MM.1S (cell line): ENCODE data around the gene PCNP.

Experiments used
- DNase-seq: peaks from one replicate; pipeline ENCODE4 v3.0.0-alpha.2; 2015
- H2AFZ ChIP-seq: fragments of 300-600 bp; sonication (generic); 2 replicates; pipeline ENCODE4 v1.6.0; 2016; ENCODE audit warnings: antibody characterized with exemption, low read length
- H3F3A ChIP-seq: fragments of 300-600 bp; sonication (generic); 2 replicates; pipeline ENCODE4 v1.6.1; 2016; ENCODE audit warnings: mild to moderate bottlenecking, antibody characterized with exemption, low read length, moderate library complexity, mixed read lengths; ENCODE audit not compliant: insufficient read depth
- H3K27ac ChIP-seq: fragments of 300-600 bp; sonication (generic); 2 replicates; pipeline ENCODE4 v1.5.1; 2016; ENCODE audit warnings: mild to moderate bottlenecking, low read length
- H3K27me3 ChIP-seq: fragments of 300-600 bp; sonication (generic); replicated peaks from 2 replicates; pipeline ENCODE4 v1.6.0; 2016; ENCODE audit warnings: low read length; ENCODE audit not compliant: insufficient read depth
- H3K36me3 ChIP-seq: fragments of 300-600 bp; sonication (generic); replicated peaks from 2 replicates; pipeline ENCODE4 v1.6.1; 2016; ENCODE audit warnings: mild to moderate bottlenecking, low read length, mixed read lengths; ENCODE audit not compliant: insufficient read depth
- H3K4me1 ChIP-seq: fragments of 300-600 bp; sonication (generic); 2 replicates; pipeline ENCODE4 v1.6.1; 2016; ENCODE audit warnings: low read length, mixed read lengths
- H3K4me2 ChIP-seq: fragments of 300-600 bp; sonication (generic); 2 replicates; pipeline ENCODE4 v1.6.0; 2016; ENCODE audit warnings: low read depth, low read length
- H3K4me3 ChIP-seq: fragments of 300-600 bp; sonication (generic); 2 replicates; pipeline ENCODE4 v1.5.1; 2016; ENCODE audit warnings: low read length, mixed read lengths
- H3K79me2 ChIP-seq: fragments of 300-600 bp; sonication (generic); 2 replicates; pipeline ENCODE4 v1.6.1; 2016; ENCODE audit warnings: mixed run types, low read length, mixed read lengths
- H3K9ac ChIP-seq: fragments of 300-600 bp; sonication (generic); 2 replicates; pipeline ENCODE4 v1.6.1; 2016; ENCODE audit warnings: low read length, mixed read lengths
- H3K9me2 ChIP-seq: fragments of 300-600 bp; sonication (generic); replicated peaks from 2 replicates; pipeline ENCODE4 v1.6.1; 2016; ENCODE audit warnings: mild to moderate bottlenecking, low read length, mixed read lengths; ENCODE audit not compliant: insufficient read depth
- H3K9me3 ChIP-seq: fragments of 300-600 bp; sonication (generic); replicated peaks from 2 replicates; pipeline ENCODE4 v1.6.1; 2016; ENCODE audit warnings: mild to moderate bottlenecking, low read length, mixed read lengths; ENCODE audit not compliant: insufficient read depth
- H4K20me1 ChIP-seq: fragments of 300-600 bp; sonication (generic); 2 replicates; pipeline ENCODE4 v1.6.1; 2016; ENCODE audit warnings: mild to moderate bottlenecking, low read length, moderate library complexity, mixed read lengths; ENCODE audit not compliant: insufficient read depth
- CTCF ChIP-seq: fragments of 300-600 bp; sonication (generic); IDR thresholded peaks from 2 replicates; pipeline ENCODE4 v1.5.1; 2016; ENCODE audit warnings: antibody characterized with exemption, low read length, mixed read lengths
- EZH2 ChIP-seq: fragments of 300-600 bp; sonication (generic); optimal IDR thresholded peaks from 2 replicates; pipeline ENCODE3; 2017; ENCODE audit warnings: low read depth, mild to moderate bottlenecking, antibody characterized with exemption, low read length, mixed read lengths
- EZH2phosphoT487 ChIP-seq: fragments of 300-600 bp; sonication (generic); IDR thresholded peaks from 2 replicates; pipeline ENCODE4 v1.6.1; 2018; ENCODE audit warnings: antibody characterized with exemption, low read length

The PCNP gene

GRCh38 chr3:101637451-101637850 lies 63.5 kb downstream of the PCNP start:
- Histone ChIP-seq H3K9ac (no peak overlapping the region), H2AFZ (no peak overlapping the region), H4K20me1 (no peaks in the 10 kb centered on the region), H3K4me3 (no peak overlapping the region), H3K9me3 (no peaks in the 10 kb centered on the region), H3K79me2 (no peaks in the 10 kb centered on the region), H3K27ac (no peak overlapping the region), H3K4me2 (no peak overlapping the region), H3F3A (no peaks in the 10 kb centered on the region), H3K4me1 (no peaks in the 10 kb centered on the region), H3K27me3 (no peaks in the 10 kb centered on the region), H3K9me2 (no peaks in the 10 kb centered on the region), H3K36me3 (no peaks in the 10 kb centered on the region)
- DNase-seq: no peak
- TF ChIP-seq EZH2phosphoT487 (no peak), EZH2 (no peak), CTCF (no peak)

- Histone ChIP-seq H3K9ac (no peak overlapping the region), H4K20me1 (no peaks in the 10 kb centered on the region), H3K9me3 (no peaks in the 10 kb centered on the region), H3K27ac (no peak overlapping the region), H3K79me2 (no peaks in the 10 kb centered on the region), H3F3A (no peaks in the 10 kb centered on the region), H3K9me2 (no peaks in the 10 kb centered on the region), H3K27me3 (no peaks in the 10 kb centered on the region), H3K36me3 (no peaks in the 10 kb centered on the region), H3K4me1 (no peaks in the 10 kb centered on the region), H2AFZ (no peak overlapping the region), H3K4me2 (no peak overlapping the region), H3K4me3 (no peak overlapping the region)
- no peak for DNase-seq
- TF ChIP-seq EZH2 (no peak), EZH2phosphoT487 (no peak), CTCF (no peak)
These were observed 64.3 kb downstream of the PCNP start for GRCh38 chr3:101638261-101638745.

- H3K9ac ChIP-seq: no peak overlapping the region
- no peaks in the 10 kb centered on the region for H3K9me2 ChIP-seq
- no peaks in the 10 kb centered on the region for H3K36me3 ChIP-seq
- no peaks in the 10 kb centered on the region for H3K27me3 ChIP-seq
- H3K9me3 ChIP-seq: no peaks in the 10 kb centered on the region
- H3F3A ChIP-seq: no peaks in the 10 kb centered on the region
- no peaks in the 10 kb centered on the region for H4K20me1 ChIP-seq
- no peak overlapping the region for H2AFZ ChIP-seq
- H3K4me1 ChIP-seq: no peaks in the 10 kb centered on the region
- TF ChIP-seq CTCF: no peak
- H3K4me2 ChIP-seq: no peak overlapping the region
- H3K4me3 ChIP-seq: no peak overlapping the region
- no peak for DNase-seq
- no peaks in the 10 kb centered on the region for H3K79me2 ChIP-seq
- no peak overlapping the region for H3K27ac ChIP-seq
These were observed 65.4 kb downstream of the PCNP start for GRCh38 chr3:101639280-101639963.
